HepG2 (cell line): ENCODE results near the gene PPA2. TPM values are rescaled to one million over a fixed set of nuclear protein-coding genes. Genes with fewer than 3 reads are reported as not detected.

Experiments
- KMT2B ChIP-seq: IDR thresholded peaks from 2 replicates; pipeline ENCODE4 v1.6.1; 2016; ENCODE audit warnings: missing genetic modification reagents, missing compliant biosample characterization
- NR2C2 ChIP-seq: sonication (generic); formaldehyde crosslinking; IDR thresholded peaks from 2 replicates; pipeline ENCODE4 v1.4.0; 2020; ENCODE audit warnings: missing genetic modification reagents, mild to moderate bottlenecking, moderate library complexity, borderline replicate concordance
- NR2F1 ChIP-seq, 2 experiments: fragments of 450-650 bp in 1 of 2; formaldehyde crosslinking in 1 of 2; IDR thresholded peaks; 2 replicates each; pipeline versions ENCODE4 v1.5.0 to v1.6.1; 2016 to 2020; ENCODE audit warnings: mild to moderate bottlenecking in 1 of 2, missing compliant biosample characterization in 1 of 2, missing genetic modification reagents in 1 of 2, moderate library complexity in 1 of 2
- PTBP1 ChIP-seq: fragments of 200-400 bp; formaldehyde crosslinking; IDR thresholded peaks from 2 replicates; pipeline ENCODE4 v1.6.1; 2018; ENCODE audit warnings: low read length, low read depth; ENCODE audit not compliant: poor library complexity, severe bottlenecking
- SOX13 ChIP-seq, 3 experiments: fragments of 450-650 bp in 1 of 3; sonication (generic) in 1 of 3; formaldehyde crosslinking in 1 of 3; IDR thresholded peaks in 2 of 3; conservative IDR thresholded peaks in 1 of 3; 2 replicates each; pipeline versions ENCODE4 v1.5.0 to v1.6.1; 2016 to 2020; ENCODE audit warnings: antibody characterized with exemption in 1 of 3, mild to moderate bottlenecking in 1 of 3, missing compliant biosample characterization in 1 of 3, missing genetic modification reagents in 1 of 3, moderate library complexity in 1 of 3
- ZC3H13 ChIP-seq: sonication (generic); formaldehyde crosslinking; IDR thresholded peaks from 2 replicates; pipeline ENCODE4 v1.8.1; 2023; ENCODE audit warnings: mild to moderate bottlenecking, missing genetic modification reagents, moderate library complexity
- polyA plus RNA-seq, 8 experiments: library from polyadenylated mRNA; depleted of rRNA in 3 of 8; stranded (reverse) in 7 of 8; unstranded in 1 of 8; fragments of >200 nt; fragmentation: Illumina TruSeq in 4 of 8; extraction: Trizol in 4 of 8; gene quantifications; 2 replicates each; pipeline versions ENCODE4 v1.2.1 to v1.2.3, GENCODE V29; 2011 to 2016; ENCODE audit warnings: low read depth in 4 of 8, missing spikeins in 1 of 8, mixed read lengths in 1 of 8; ENCODE audit not compliant: insufficient read depth in 1 of 8
- total RNA-seq, 5 experiments: library from RNA; depleted of rRNA; stranded (reverse); fragments of >200 nt; fragmentation: Illumina TruSeq; extraction: Trizol; gene quantifications; 2 replicates each; pipeline ENCODE4 v1.2.3, GENCODE V29; 2016; ENCODE audit warnings: low read depth in 1 of 5
- TF ChIP-seq, protein P1 (sequence below): sonication (generic); formaldehyde crosslinking; IDR thresholded peaks from 2 replicates; pipeline ENCODE4 v1.5.0; 2020; ENCODE audit warnings: missing genetic modification reagents
- TF ChIP-seq, protein P2 (sequence below): sonication (generic); formaldehyde crosslinking; IDR thresholded peaks from 2 replicates; pipeline ENCODE4 v1.9.0; 2021; ENCODE audit warnings: missing genetic modification reagents, borderline replicate concordance
- TF ChIP-seq, protein P3 (sequence below): sonication (generic); formaldehyde crosslinking; IDR thresholded peaks from 2 replicates; pipeline ENCODE4 v1.8.1; 2023; ENCODE audit warnings: missing genetic modification reagents, inconsistent platforms, borderline replicate concordance
- TF ChIP-seq, protein P4 (sequence below): sonication (generic); formaldehyde crosslinking; IDR thresholded peaks from 2 replicates; pipeline ENCODE4 v1.4.0; 2020; ENCODE audit warnings: mild to moderate bottlenecking, missing genetic modification reagents
- TF ChIP-seq, protein P5 (sequence below): sonication (generic); formaldehyde crosslinking; IDR thresholded peaks from 2 replicates; pipeline ENCODE4 v1.4.0; 2020; ENCODE audit warnings: missing genetic modification reagents
- TF ChIP-seq, protein P6 (sequence below): sonication (generic); IDR thresholded peaks from 2 replicates; pipeline ENCODE4 v1.6.1; 2016; ENCODE audit warnings: low read depth, borderline replicate concordance
- TF ChIP-seq, protein P7 (sequence below): sonication (generic); formaldehyde crosslinking; IDR thresholded peaks from 2 replicates; pipeline ENCODE4 v1.4.0; 2020; ENCODE audit warnings: low read depth, missing genetic modification reagents

Gene PPA2
- total and polyA plus RNA-seq, 2 of the 13 experiments (the other 11 are each of a cell fraction or from before 2014, with no cell fraction given): 44.2 to 70.6 TPM

DNA sequence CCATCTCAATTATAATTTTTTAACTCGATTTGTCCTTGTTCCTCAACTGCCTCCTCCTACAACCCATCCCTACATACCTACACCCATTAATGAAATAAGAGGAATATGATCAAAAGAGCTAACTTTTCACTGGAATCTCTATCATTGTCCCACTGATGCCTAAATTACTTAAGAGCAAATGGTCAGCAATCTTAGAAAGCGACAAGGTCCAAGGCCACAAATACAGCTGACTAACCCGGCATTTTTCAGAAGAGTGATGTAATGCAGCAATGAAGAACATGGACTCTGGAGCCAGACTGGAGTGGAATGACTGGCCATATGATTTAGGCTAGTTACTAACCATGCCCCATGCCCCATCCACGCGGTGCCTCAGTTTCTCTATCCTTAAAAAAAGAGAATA, 56.2 kb downstream of the PPA2 start (continued):
- TF ChIP-seq, protein P1, sequence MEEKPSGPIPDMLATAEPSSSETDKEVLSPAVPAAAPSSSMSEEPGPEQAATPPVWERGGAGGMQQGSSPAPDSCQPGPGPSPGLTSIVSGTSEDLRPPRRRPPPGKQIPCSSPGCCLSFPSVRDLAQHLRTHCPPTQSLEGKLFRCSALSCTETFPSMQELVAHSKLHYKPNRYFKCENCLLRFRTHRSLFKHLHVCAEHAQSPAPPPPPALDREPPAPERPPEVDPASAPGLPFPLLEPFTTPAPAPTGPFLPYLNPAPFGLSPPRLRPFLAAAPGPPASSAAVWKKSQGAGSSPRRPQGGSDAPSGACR: no peak
- TF ChIP-seq, protein P2, sequence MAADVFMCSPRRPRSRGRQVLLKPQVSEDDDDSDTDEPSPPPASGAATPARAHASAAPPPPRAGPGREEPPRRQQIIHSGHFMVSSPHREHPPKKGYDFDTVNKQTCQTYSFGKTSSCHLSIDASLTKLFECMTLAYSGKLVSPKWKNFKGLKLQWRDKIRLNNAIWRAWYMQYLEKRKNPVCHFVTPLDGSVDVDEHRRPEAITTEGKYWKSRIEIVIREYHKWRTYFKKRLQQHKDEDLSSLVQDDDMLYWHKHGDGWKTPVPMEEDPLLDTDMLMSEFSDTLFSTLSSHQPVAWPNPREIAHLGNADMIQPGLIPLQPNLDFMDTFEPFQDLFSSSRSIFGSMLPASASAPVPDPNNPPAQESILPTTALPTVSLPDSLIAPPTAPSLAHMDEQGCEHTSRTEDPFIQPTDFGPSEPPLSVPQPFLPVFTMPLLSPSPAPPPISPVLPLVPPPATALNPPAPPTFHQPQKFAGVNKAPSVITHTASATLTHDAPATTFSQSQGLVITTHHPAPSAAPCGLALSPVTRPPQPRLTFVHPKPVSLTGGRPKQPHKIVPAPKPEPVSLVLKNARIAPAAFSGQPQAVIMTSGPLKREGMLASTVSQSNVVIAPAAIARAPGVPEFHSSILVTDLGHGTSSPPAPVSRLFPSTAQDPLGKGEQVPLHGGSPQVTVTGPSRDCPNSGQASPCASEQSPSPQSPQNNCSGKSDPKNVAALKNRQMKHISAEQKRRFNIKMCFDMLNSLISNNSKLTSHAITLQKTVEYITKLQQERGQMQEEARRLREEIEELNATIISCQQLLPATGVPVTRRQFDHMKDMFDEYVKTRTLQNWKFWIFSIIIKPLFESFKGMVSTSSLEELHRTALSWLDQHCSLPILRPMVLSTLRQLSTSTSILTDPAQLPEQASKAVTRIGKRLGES (CRISPR knock-in tag): no peak
- TF ChIP-seq KMT2B (CRISPR knock-in tag) (no peak), NR2F1 (CRISPR knock-in tag; IDR thresholded peaks at IDR 0.05) (peak in 1 of 2 experiments; percentile 56; a peak in 2 of 4 replicates), ZC3H13 (CRISPR knock-in tag) (no peak), SOX13 (IDR thresholded peaks at IDR 0.05) (no peak), SOX13 (CRISPR knock-in tag; conservative IDR thresholded peaks at IDR 0.05 in 1 of 2, IDR thresholded peaks at IDR 0.05 in 1 of 2) (peak in 1 of 2 experiments; percentile 65; a peak in 2 of 4 replicates), PTBP1 (no peak), NR2C2 (CRISPR knock-in tag) (no peak)
- TF ChIP-seq, protein P3, sequence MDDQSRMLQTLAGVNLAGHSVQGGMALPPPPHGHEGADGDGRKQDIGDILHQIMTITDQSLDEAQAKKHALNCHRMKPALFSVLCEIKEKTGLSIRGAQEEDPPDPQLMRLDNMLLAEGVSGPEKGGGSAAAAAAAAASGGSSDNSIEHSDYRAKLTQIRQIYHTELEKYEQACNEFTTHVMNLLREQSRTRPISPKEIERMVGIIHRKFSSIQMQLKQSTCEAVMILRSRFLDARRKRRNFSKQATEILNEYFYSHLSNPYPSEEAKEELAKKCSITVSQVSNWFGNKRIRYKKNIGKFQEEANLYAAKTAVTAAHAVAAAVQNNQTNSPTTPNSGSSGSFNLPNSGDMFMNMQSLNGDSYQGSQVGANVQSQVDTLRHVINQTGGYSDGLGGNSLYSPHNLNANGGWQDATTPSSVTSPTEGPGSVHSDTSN: no peak
- TF ChIP-seq, protein P4, sequence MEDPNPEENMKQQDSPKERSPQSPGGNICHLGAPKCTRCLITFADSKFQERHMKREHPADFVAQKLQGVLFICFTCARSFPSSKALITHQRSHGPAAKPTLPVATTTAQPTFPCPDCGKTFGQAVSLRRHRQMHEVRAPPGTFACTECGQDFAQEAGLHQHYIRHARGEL: no peak
- TF ChIP-seq, protein P5, sequence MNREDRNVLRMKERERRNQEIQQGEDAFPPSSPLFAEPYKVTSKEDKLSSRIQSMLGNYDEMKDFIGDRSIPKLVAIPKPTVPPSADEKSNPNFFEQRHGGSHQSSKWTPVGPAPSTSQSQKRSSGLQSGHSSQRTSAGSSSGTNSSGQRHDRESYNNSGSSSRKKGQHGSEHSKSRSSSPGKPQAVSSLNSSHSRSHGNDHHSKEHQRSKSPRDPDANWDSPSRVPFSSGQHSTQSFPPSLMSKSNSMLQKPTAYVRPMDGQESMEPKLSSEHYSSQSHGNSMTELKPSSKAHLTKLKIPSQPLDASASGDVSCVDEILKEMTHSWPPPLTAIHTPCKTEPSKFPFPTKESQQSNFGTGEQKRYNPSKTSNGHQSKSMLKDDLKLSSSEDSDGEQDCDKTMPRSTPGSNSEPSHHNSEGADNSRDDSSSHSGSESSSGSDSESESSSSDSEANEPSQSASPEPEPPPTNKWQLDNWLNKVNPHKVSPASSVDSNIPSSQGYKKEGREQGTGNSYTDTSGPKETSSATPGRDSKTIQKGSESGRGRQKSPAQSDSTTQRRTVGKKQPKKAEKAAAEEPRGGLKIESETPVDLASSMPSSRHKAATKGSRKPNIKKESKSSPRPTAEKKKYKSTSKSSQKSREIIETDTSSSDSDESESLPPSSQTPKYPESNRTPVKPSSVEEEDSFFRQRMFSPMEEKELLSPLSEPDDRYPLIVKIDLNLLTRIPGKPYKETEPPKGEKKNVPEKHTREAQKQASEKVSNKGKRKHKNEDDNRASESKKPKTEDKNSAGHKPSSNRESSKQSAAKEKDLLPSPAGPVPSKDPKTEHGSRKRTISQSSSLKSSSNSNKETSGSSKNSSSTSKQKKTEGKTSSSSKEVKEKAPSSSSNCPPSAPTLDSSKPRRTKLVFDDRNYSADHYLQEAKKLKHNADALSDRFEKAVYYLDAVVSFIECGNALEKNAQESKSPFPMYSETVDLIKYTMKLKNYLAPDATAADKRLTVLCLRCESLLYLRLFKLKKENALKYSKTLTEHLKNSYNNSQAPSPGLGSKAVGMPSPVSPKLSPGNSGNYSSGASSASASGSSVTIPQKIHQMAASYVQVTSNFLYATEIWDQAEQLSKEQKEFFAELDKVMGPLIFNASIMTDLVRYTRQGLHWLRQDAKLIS: no peak
- TF ChIP-seq, protein P6, sequence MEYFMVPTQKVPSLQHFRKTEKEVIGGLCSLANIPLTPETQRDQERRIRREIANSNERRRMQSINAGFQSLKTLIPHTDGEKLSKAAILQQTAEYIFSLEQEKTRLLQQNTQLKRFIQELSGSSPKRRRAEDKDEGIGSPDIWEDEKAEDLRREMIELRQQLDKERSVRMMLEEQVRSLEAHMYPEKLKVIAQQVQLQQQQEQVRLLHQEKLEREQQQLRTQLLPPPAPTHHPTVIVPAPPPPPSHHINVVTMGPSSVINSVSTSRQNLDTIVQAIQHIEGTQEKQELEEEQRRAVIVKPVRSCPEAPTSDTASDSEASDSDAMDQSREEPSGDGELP: peak; percentile 97
- TF ChIP-seq, protein P7, sequence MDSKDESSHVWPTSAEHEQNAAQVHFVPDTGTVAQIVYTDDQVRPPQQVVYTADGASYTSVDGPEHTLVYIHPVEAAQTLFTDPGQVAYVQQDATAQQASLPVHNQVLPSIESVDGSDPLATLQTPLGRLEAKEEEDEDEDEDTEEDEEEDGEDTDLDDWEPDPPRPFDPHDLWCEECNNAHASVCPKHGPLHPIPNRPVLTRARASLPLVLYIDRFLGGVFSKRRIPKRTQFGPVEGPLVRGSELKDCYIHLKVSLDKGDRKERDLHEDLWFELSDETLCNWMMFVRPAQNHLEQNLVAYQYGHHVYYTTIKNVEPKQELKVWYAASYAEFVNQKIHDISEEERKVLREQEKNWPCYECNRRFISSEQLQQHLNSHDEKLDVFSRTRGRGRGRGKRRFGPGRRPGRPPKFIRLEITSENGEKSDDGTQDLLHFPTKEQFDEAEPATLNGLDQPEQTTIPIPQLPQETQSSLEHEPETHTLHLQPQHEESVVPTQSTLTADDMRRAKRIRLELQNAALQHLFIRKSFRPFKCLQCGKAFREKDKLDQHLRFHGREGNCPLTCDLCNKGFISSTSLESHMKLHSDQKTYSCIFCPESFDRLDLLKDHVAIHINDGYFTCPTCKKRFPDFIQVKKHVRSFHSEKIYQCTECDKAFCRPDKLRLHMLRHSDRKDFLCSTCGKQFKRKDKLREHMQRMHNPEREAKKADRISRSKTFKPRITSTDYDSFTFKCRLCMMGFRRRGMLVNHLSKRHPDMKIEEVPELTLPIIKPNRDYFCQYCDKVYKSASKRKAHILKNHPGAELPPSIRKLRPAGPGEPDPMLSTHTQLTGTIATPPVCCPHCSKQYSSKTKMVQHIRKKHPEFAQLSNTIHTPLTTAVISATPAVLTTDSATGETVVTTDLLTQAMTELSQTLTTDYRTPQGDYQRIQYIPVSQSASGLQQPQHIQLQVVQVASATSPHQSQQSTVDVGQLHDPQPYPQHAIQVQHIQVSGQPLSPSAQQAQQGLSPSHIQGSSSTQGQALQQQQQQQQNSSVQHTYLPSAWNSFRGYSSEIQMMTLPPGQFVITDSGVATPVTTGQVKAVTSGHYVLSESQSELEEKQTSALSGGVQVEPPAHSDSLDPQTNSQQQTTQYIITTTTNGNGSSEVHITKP (CRISPR knock-in tag): no peak
